Heart right ventricle (tissue), 16 donors: ENCODE results near the gene KLHL22. TPM values are rescaled to one million over a fixed set of nuclear protein-coding genes. Genes with fewer than 3 reads are reported as not detected.
"Not testable (repeated sequence)": the region's sequence is repeated elsewhere in the genome, so short reads cannot be mapped to it uniquely, and the experiment has no call there.

Source experiments
- ATAC-seq, 8 donors: fragments of 200-7000 bp; cut with Tn5 transposase; one replicate each; pipeline ENCODE4 v1.9.1; 2020; ENCODE audit warnings: mild to moderate bottlenecking in 8 of 8, moderate library complexity in 8 of 8, moderate number of reproducible peaks in 1 of 8
- DNase-seq, 2 donors: peaks; one replicate each; pipeline ENCODE4 v3.0.0-alpha.2; 2020
- H3K27ac ChIP-seq, 10 donors: fragments of 200-600 bp; sonication (generic) in 2 of 10; one replicate each; pipeline versions ENCODE4 v1.5.0 to v1.8.0; 2020 to 2022; ENCODE audit warnings: mild to moderate bottlenecking in 3 of 10
- H3K27me3 ChIP-seq, 7 donors: fragments of 200-600 bp; one replicate each; pipeline ENCODE4 v1.8.0; 2021 to 2022; ENCODE audit warnings: mild to moderate bottlenecking in 2 of 7
- H3K36me3 ChIP-seq, 9 donors: fragments of 200-600 bp; sonication (generic) in 1 of 9; one replicate each; pipeline versions ENCODE4 v1.5.0 to v1.8.0; 2020 to 2022; ENCODE audit warnings: mild to moderate bottlenecking in 2 of 9
- H3K4me1 ChIP-seq, 9 donors: fragments of 200-600 bp; sonication (generic) in 1 of 9; one replicate each; pipeline versions ENCODE4 v1.5.0 to v1.8.0; 2020 to 2022; ENCODE audit warnings: mild to moderate bottlenecking in 4 of 9
- H3K4me3 ChIP-seq, 10 donors: fragments of 200-600 bp; sonication (generic) in 2 of 10; one replicate each; pipeline versions ENCODE4 v1.5.0 to v1.8.0; 2020 to 2022; ENCODE audit warnings: mild to moderate bottlenecking in 7 of 10, moderate library complexity in 2 of 10
- H3K9me3 ChIP-seq, 11 donors: fragments of 200-600 bp in 10 of 11; sonication (generic) in 2 of 11; one replicate each; pipeline versions ENCODE4 v1.5.0 to v1.8.0; 2013 to 2022; ENCODE audit warnings: mild to moderate bottlenecking in 2 of 11, control low read depth in 1 of 11, moderate library complexity in 1 of 11
- WGBS, 2 donors: extraction: QIAGEN DNeasy Blood & Tissue Kit; methylation state at CpG; one replicate each; pipeline ENCODE4 v1.1.7; 2013; ENCODE audit warnings: inconsistent platforms in 1 of 2; 5-methylcytosine and 5-hydroxymethylcytosine counted together
- intact Hi-C, 10 donors: fragments of 100-400 bp; cut with DNase I; formaldehyde crosslinking; loops; one replicate each; pipeline versions ENCODE4 v1.11.1 to v1.14.2; 2022
- polyA plus RNA-seq, 2 donors: library from polyadenylated mRNA; stranded (reverse); fragments of 200-250 nt; gene quantifications; one replicate each; pipeline ENCODE4 v1.2.3, GENCODE V29; 2013
- total RNA-seq, 10 donors: library from RNA; stranded (reverse); fragmentation: NEBNext Ultra II Directional in 3 of 10; extraction: Animal tissue kit (Norgen Biotek cat#: 25700) in 3 of 10; gene quantifications; one replicate each; pipeline versions ENCODE4 v1.2.1 to v1.2.4, GENCODE V29; 2021 to 2023
- TF ChIP-seq, protein P1 (sequence below), 9 donors: fragments of 200-600 bp; sonication (generic) in 2 of 9; IDR thresholded peaks; one replicate each; pipeline versions ENCODE4 v1.5.0 to v1.8.0; 2021 to 2022; ENCODE audit warnings: antibody characterized with exemption in 9 of 9, mild to moderate bottlenecking in 5 of 9, moderate library complexity in 1 of 9
- donor health status: Arrhythmogenic right ventricular cardiomyopathy.
- donor health status: ischemic (EF 13 %, LVEDD 7.1; RV severe dilation, severe dysfunction).
- donor health status: healthy with polysubstance abuse.
- donor health status: DM: no; HTN: yes; CAD: no.
- donor health status: DM: no; HTN: no; CAD: no.
- donor health status: ischemic (EF 25% LVEDD 6.9; RV normal size, moderate dysfunction).
- donor health status: ischemic (EF 25% LVEDD 5.7; RV mildly dilated, moderate dysfunction).
- donor health status: healthy.
- donor health status: DM: yes; HTN: yes; CAD: no.
- donor health status: Ischemic cardiomyopathy.
- donor health status: ischemic (EF 35%, LVEDD 5.7; RV mildly dilated, moderate dysfunction).
- donor health status: nonischemic (EF 11% LVEDD 7.7; RV severe dilation, severe dysfunction).
- donor health status: DM: yes; HTN: yes; CAD: no.
- donor health status: PGD.
- donor health status: ischemic (EF 29% LVEDD 5.4; RV normal size, mild dysfunction).
- donor health status: nonischemic (EF 23%, LVEDD 6.1; RV moderate dilation, normal function).

The KLHL22 gene
- total and polyA plus RNA-seq, 12 donors = 11.3 to 29.3 (median 17.3) TPM

DNA sequence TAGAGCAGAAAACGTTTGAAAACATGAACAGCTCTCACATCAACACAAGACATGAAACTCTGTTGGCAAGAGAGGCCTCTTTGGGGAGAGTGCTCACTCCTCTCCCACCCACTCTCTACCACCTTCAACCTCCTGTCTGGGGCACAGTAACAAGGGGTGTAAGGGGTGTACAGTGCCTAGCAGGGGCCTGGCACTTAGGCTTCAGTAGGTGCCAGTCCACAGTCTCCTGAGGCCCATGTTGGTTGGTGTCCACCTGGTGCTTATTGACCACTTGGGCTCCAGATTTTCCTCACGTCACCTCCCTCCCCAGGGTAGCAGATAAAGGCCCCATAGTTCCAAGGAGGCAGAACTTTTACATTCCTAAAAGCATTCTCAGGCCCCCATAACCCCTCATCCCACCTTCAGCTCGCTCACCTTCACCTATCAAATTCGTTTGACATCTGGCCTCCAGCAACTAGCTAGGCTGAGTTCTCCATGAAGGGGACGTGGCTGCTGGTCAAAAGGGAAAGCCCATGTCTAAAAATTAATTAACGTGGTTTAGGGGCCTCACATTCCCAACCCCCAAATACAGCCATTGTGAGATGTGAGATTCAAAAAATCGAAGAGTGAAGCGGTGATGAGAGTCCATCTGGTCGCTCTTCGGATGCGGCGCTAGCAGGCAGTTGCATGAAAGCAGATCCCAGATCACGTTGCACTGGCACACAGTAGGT lies 11.1 kb upstream of the KLHL22 start:
- Histone ChIP-seq H3K4me1 (peaks cover 21 to 44% (median 36%) of the 10 kb centered on the region in 9 donors), H3K9me3 (no peaks in the 10 kb centered on the region), H3K36me3 (peaks cover 0 to 13% (median 0%) of the 10 kb centered on the region in 9 donors), H3K27me3 (no peaks in the 10 kb centered on the region), H3K27ac (peak overlapping the region; percentile 80 to 98 (median 94)), H3K4me3 (peak overlapping the region; percentile 72 to 98 (median 85))
- DNase-seq (no peak), ATAC-seq (no peak)
- WGBS, 2 donors = 68 to 69% methylated on average over 13 of the region's 13 CpGs
- TF ChIP-seq, protein P1, sequence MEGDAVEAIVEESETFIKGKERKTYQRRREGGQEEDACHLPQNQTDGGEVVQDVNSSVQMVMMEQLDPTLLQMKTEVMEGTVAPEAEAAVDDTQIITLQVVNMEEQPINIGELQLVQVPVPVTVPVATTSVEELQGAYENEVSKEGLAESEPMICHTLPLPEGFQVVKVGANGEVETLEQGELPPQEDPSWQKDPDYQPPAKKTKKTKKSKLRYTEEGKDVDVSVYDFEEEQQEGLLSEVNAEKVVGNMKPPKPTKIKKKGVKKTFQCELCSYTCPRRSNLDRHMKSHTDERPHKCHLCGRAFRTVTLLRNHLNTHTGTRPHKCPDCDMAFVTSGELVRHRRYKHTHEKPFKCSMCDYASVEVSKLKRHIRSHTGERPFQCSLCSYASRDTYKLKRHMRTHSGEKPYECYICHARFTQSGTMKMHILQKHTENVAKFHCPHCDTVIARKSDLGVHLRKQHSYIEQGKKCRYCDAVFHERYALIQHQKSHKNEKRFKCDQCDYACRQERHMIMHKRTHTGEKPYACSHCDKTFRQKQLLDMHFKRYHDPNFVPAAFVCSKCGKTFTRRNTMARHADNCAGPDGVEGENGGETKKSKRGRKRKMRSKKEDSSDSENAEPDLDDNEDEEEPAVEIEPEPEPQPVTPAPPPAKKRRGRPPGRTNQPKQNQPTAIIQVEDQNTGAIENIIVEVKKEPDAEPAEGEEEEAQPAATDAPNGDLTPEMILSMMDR (IDR thresholded peaks at IDR 0.05) = no peak
- intact Hi-C loops = loop anchor here in 5 of 10 donors (5.0 kb wide), 3 partner anchors 46 to 61 kb away; no protein-coding TSS in a partner anchor

DNA sequence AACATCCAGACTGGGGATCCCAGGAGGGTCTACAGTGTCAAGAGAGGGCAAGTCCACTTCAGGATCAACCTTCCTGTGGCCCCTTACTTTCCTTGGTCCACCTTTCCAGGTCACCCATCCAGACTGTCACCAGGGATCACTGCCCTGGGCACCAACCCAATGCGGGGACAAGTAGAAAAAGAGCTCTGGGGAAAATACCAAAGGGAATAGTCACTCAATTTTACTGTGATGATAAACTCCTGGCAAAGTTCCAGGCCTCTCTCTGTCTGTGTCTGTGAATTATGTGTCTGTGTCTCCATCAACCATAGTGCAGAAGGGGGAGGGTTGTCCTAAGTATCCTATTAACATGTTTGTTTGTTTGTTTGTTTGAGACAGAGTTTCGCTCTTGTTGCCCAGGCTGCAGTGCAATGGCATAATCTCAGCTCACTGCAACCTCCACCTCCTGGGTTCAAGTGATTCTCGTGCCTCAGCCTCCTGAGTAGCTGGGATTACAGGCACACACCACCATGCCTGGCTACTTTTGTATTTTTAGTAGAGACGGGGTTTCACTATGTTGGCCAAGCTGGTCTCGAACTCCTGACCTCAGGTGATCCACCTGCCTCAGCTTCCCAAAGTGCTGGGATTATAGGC lies 8.8 kb upstream of the KLHL22 start:
- 79 to 83% methylated on average over 5 of the region's 5 CpGs for WGBS, 2 donors
- H3K4me3 ChIP-seq, H3K27ac ChIP-seq, intact Hi-C loops, H3K9me3 ChIP-seq, ATAC-seq, DNase-seq, H3K27me3 ChIP-seq: not testable (repeated sequence)
- H3K36me3 ChIP-seq = peaks cover 0 to 34% (median 3%) of the 10 kb centered on the region in 9 donors
- peaks cover 6 to 21% (median 14%) of the 10 kb centered on the region in 9 donors for H3K4me1 ChIP-seq

DNA sequence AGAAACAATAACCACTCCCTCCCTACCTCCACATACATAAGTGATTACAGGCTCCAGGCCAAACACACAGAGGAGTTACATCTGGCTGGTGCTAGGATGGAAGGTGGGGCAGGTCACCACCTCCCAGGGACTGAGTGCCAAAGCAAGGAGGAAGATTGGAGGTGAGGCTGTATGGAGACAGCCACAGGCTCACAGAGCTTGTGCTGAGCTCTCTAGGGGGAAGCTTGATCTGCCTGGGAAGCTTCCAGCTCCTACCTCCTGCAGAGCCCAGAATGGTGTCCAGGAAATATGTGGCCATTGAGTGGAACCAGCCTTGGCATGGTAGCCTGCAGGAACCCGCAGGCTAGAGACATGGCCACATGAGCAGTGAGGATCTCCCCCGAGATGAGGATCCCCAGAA lies 8.2 kb upstream of the KLHL22 start:
- TF ChIP-seq, protein P1 (IDR thresholded peaks at IDR 0.05) = no peak
- DNase-seq = no peak
- Histone ChIP-seq H3K36me3 (peaks cover 0 to 40% (median 3%) of the 10 kb centered on the region in 9 donors), H3K27me3 (no peaks in the 10 kb centered on the region), H3K9me3 (no peaks in the 10 kb centered on the region), H3K4me1 (peaks cover under 1 to 15% (median 9%) of the 10 kb centered on the region in 9 donors), H3K4me3 (no peak overlapping the region), H3K27ac (no peak overlapping the region)
- intact Hi-C loops = no loop called here
- WGBS, 2 donors = 89 to 91% methylated on average over 2 of the region's 2 CpGs
- no peak for ATAC-seq

DNA sequence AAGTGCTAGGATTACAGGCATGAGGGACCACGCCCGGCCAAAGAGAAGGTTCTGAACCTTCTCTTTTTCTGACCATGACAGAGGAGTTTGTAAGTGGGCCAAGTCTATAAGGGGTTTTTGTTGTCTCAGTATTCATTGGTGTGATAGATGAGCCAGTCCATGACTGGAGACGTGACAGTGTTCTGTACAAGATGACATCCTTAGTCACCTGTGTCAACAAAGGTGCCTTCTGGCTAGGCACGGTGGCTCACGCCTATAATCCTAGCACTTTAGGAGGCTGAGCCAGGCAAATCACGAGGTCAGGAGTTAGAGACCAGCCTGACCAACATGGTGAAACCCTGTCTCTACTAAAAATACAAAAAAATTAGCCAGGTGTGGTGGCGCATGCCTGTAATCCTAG lies 4.2 kb upstream of the KLHL22 start:
- H3K27ac ChIP-seq = no peak overlapping the region
- intact Hi-C loops = loop anchor here in 2 of 10 donors (5.0 to 10.0 kb wide), 2 partner anchors 65 to 77 kb away; partner anchors contain the start of gene SCARF2 (in 1 of the 2)
- peaks cover 0 to 14% (median 10%) of the 10 kb centered on the region in 9 donors for H3K4me1 ChIP-seq
- TF ChIP-seq, protein P1 (IDR thresholded peaks at IDR 0.05) = no peak
- DNase-seq = no peak
- ATAC-seq = no peak
- WGBS, 2 donors = 96% methylated on average over 7 of the region's 7 CpGs
- no peaks in the 10 kb centered on the region for H3K27me3 ChIP-seq
- H3K9me3 ChIP-seq = no peaks in the 10 kb centered on the region
- H3K36me3 ChIP-seq = peaks cover 0 to 43% (median 3%) of the 10 kb centered on the region in 9 donors
- no peak overlapping the region for H3K4me3 ChIP-seq
